HepG2 (cell line): ENCODE measurements around the gene SLIT1. TPM values are rescaled to one million over a fixed set of nuclear protein-coding genes. Genes with fewer than 3 reads are reported as not detected.

Source experiments
- ARID2 ChIP-seq: sonication (generic); formaldehyde crosslinking; IDR thresholded peaks from 2 replicates; pipeline ENCODE4 v1.8.1; 2022; ENCODE audit warnings: mild to moderate bottlenecking, missing genetic modification reagents, borderline replicate concordance
- CCDC6 ChIP-seq: sonication (generic); formaldehyde crosslinking; IDR thresholded peaks from 2 replicates; pipeline ENCODE4 v1.8.1; 2022; ENCODE audit warnings: mild to moderate bottlenecking, missing genetic modification reagents, moderate library complexity
- CENPX ChIP-seq: sonication (generic); formaldehyde crosslinking; IDR thresholded peaks from 2 replicates; pipeline ENCODE4 v1.9.0; 2021; ENCODE audit warnings: mild to moderate bottlenecking, missing genetic modification reagents, moderate library complexity
- HOXA5 ChIP-seq: sonication (generic); formaldehyde crosslinking; IDR thresholded peaks from 2 replicates; pipeline ENCODE4 v1.4.0; 2020; ENCODE audit warnings: missing genetic modification reagents
- IRF2 ChIP-seq: IDR thresholded peaks from 2 replicates; pipeline ENCODE4 v1.6.1; 2018; ENCODE audit warnings: missing genetic modification reagents, missing compliant biosample characterization
- KLF11 ChIP-seq: IDR thresholded peaks from 2 replicates; pipeline ENCODE4 v1.6.1; 2016; ENCODE audit warnings: missing compliant biosample characterization
- MAF1 ChIP-seq: sonication (generic); formaldehyde crosslinking; IDR thresholded peaks from 2 replicates; pipeline ENCODE4 v1.5.0; 2020; ENCODE audit warnings: missing genetic modification reagents, borderline replicate concordance
- MAFK ChIP-seq, 2 experiments: IDR thresholded peaks in 1 of 2; conservative IDR thresholded peaks in 1 of 2; 2 replicates each; pipeline ENCODE4 v1.6.1; 2011; ENCODE audit warnings: improper control_type of control experiment in 2 of 2, low read length in 2 of 2
- MTA1 ChIP-seq: sonication (generic); formaldehyde crosslinking; IDR thresholded peaks from 2 replicates; pipeline ENCODE4 v1.4.0; 2020; ENCODE audit warnings: missing genetic modification reagents, mild to moderate bottlenecking, borderline replicate concordance
- MZF1 ChIP-seq: sonication (generic); formaldehyde crosslinking; IDR thresholded peaks from 2 replicates; pipeline ENCODE4 v1.8.1; 2023; ENCODE audit warnings: mild to moderate bottlenecking, missing genetic modification reagents, borderline replicate concordance
- NFIB ChIP-seq: sonication (generic); formaldehyde crosslinking; IDR thresholded peaks from 2 replicates; pipeline ENCODE4 v1.9.0; 2021; ENCODE audit warnings: missing genetic modification reagents, mild to moderate bottlenecking, borderline replicate concordance
- RBM22 ChIP-seq: fragments of 200-400 bp; formaldehyde crosslinking; optimal IDR thresholded peaks from 2 replicates; pipeline ENCODE3; 2017; ENCODE audit warnings: mild to moderate bottlenecking, low read length, moderate library complexity
- RORA ChIP-seq: sonication (generic); formaldehyde crosslinking; IDR thresholded peaks from 2 replicates; pipeline ENCODE4 v1.5.0; 2020; ENCODE audit warnings: mild to moderate bottlenecking, missing genetic modification reagents, moderate library complexity
- STAG1 ChIP-seq: sonication (generic); formaldehyde crosslinking; IDR thresholded peaks from 2 replicates; pipeline ENCODE4 v1.4.0; 2020; ENCODE audit warnings: missing genetic modification reagents
- ZBTB38 ChIP-seq: sonication (generic); formaldehyde crosslinking; IDR thresholded peaks from 2 replicates; pipeline ENCODE4 v1.5.1; 2020; ENCODE audit warnings: mild to moderate bottlenecking, missing genetic modification reagents
- ZC3H4 ChIP-seq: sonication (generic); formaldehyde crosslinking; IDR thresholded peaks from 2 replicates; pipeline ENCODE4 v1.4.0; 2020; ENCODE audit warnings: missing genetic modification reagents, borderline replicate concordance
- ZFP37 ChIP-seq: sonication (generic); formaldehyde crosslinking; IDR thresholded peaks from 2 replicates; pipeline ENCODE4 v1.4.0; 2020; ENCODE audit warnings: missing genetic modification reagents, borderline replicate concordance
- ZMYM3 ChIP-seq: sonication (generic); formaldehyde crosslinking; IDR thresholded peaks from 2 replicates; pipeline ENCODE4 v1.5.1; 2020; ENCODE audit warnings: mild to moderate bottlenecking, missing genetic modification reagents
- ZNF329 ChIP-seq: sonication (generic); formaldehyde crosslinking; IDR thresholded peaks from 2 replicates; pipeline ENCODE4 v1.9.0; 2021; ENCODE audit warnings: low read depth, mild to moderate bottlenecking, missing genetic modification reagents
- ZNF496 ChIP-seq: sonication (generic); formaldehyde crosslinking; IDR thresholded peaks from 2 replicates; pipeline ENCODE4 v1.8.1; 2023; ENCODE audit warnings: mild to moderate bottlenecking, moderate library complexity, missing genetic modification reagents; ENCODE audit not compliant: insufficient replicate concordance
- ZNF563 ChIP-seq: sonication (generic); formaldehyde crosslinking; IDR thresholded peaks from 2 replicates; pipeline ENCODE4 v1.8.0; 2022; ENCODE audit warnings: mild to moderate bottlenecking, moderate library complexity, missing genetic modification reagents
- ZNF614 ChIP-seq: IDR thresholded peaks from 2 replicates; pipeline ENCODE4 v1.6.1; 2018; ENCODE audit warnings: missing biosample characterization, missing genetic modification reagents, inconsistent platforms, borderline replicate concordance
- ZNF724P ChIP-seq: sonication (generic); formaldehyde crosslinking; IDR thresholded peaks from 2 replicates; pipeline ENCODE4 v1.8.0; 2022; ENCODE audit warnings: missing genetic modification reagents, borderline replicate concordance
- polyA plus RNA-seq, 8 experiments: library from polyadenylated mRNA; depleted of rRNA in 3 of 8; stranded (reverse) in 7 of 8; unstranded in 1 of 8; fragments of >200 nt; fragmentation: Illumina TruSeq in 4 of 8; extraction: Trizol in 4 of 8; gene quantifications; 2 replicates each; pipeline versions ENCODE4 v1.2.1 to v1.2.3, GENCODE V29; 2011 to 2016; ENCODE audit warnings: low read depth in 4 of 8, missing spikeins in 1 of 8, mixed read lengths in 1 of 8; ENCODE audit not compliant: insufficient read depth in 1 of 8
- total RNA-seq, 5 experiments: library from RNA; depleted of rRNA; stranded (reverse); fragments of >200 nt; fragmentation: Illumina TruSeq; extraction: Trizol; gene quantifications; 2 replicates each; pipeline ENCODE4 v1.2.3, GENCODE V29; 2016; ENCODE audit warnings: low read depth in 1 of 5
- TF ChIP-seq, protein P1 (sequence below): sonication (generic); formaldehyde crosslinking; IDR thresholded peaks from 2 replicates; pipeline ENCODE4 v1.5.0; 2020; ENCODE audit warnings: missing genetic modification reagents, mild to moderate bottlenecking, borderline replicate concordance
- TF ChIP-seq, protein P2 (sequence below): IDR thresholded peaks from 2 replicates; pipeline ENCODE4 v1.6.1; 2018; ENCODE audit warnings: missing genetic modification reagents
- TF ChIP-seq, protein P3 (sequence below): sonication (generic); formaldehyde crosslinking; IDR thresholded peaks from 2 replicates; pipeline ENCODE4 v1.4.0; 2020; ENCODE audit warnings: missing genetic modification reagents
- TF ChIP-seq, protein P4 (sequence below): sonication (generic); formaldehyde crosslinking; conservative IDR thresholded peaks from 2 replicates; pipeline ENCODE4 v1.8.1; 2023; ENCODE audit warnings: missing genetic modification reagents

Gene SLIT1
- total and polyA plus RNA-seq, 2 of the 13 experiments (the other 11 are each of a cell fraction or from before 2014, with no cell fraction given), result 0.09 to 0.33 TPM

GRCh38 chr10:97138174-97138573 lies 47.6 kb downstream of the SLIT1 start (continued):
- no peak for TF ChIP-seq MZF1 (CRISPR knock-in tag)
- TF ChIP-seq MAFK (conservative IDR thresholded peaks at IDR 0.05 in 1 of 2, IDR thresholded peaks at IDR 0.05 in 1 of 2; ENCODE audit: low read length in 2 of 2), result no peak
- TF ChIP-seq ZNF614 (CRISPR knock-in tag), result peak; percentile 47; the same call in 1 of the 2 replicates
- TF ChIP-seq CCDC6 (CRISPR knock-in tag), result no peak
- no peak for TF ChIP-seq KLF11 (CRISPR knock-in tag)
- no peak for TF ChIP-seq ZNF496 (CRISPR knock-in tag)
- no peak for TF ChIP-seq RBM22
- no peak for TF ChIP-seq HOXA5
- TF ChIP-seq ZNF563 (CRISPR knock-in tag), result no peak
- TF ChIP-seq ZFP37 (CRISPR knock-in tag), result no peak
- TF ChIP-seq RORA (CRISPR knock-in tag), result no peak
- no peak for TF ChIP-seq NFIB (CRISPR knock-in tag)
- TF ChIP-seq, protein P1, sequence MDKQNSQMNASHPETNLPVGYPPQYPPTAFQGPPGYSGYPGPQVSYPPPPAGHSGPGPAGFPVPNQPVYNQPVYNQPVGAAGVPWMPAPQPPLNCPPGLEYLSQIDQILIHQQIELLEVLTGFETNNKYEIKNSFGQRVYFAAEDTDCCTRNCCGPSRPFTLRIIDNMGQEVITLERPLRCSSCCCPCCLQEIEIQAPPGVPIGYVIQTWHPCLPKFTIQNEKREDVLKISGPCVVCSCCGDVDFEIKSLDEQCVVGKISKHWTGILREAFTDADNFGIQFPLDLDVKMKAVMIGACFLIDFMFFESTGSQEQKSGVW (CRISPR knock-in tag), result no peak
- 0 out of 2 replicates have a peak, but pooled peaks have one; percentile 22 for TF ChIP-seq ZMYM3 (CRISPR knock-in tag)
- TF ChIP-seq ZC3H4 (CRISPR knock-in tag), result no peak
- no peak for TF ChIP-seq MTA1 (CRISPR knock-in tag)
- TF ChIP-seq, protein P2, sequence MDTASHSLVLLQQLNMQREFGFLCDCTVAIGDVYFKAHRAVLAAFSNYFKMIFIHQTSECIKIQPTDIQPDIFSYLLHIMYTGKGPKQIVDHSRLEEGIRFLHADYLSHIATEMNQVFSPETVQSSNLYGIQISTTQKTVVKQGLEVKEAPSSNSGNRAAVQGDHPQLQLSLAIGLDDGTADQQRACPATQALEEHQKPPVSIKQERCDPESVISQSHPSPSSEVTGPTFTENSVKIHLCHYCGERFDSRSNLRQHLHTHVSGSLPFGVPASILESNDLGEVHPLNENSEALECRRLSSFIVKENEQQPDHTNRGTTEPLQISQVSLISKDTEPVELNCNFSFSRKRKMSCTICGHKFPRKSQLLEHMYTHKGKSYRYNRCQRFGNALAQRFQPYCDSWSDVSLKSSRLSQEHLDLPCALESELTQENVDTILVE, result no peak
- TF ChIP-seq, protein P3, sequence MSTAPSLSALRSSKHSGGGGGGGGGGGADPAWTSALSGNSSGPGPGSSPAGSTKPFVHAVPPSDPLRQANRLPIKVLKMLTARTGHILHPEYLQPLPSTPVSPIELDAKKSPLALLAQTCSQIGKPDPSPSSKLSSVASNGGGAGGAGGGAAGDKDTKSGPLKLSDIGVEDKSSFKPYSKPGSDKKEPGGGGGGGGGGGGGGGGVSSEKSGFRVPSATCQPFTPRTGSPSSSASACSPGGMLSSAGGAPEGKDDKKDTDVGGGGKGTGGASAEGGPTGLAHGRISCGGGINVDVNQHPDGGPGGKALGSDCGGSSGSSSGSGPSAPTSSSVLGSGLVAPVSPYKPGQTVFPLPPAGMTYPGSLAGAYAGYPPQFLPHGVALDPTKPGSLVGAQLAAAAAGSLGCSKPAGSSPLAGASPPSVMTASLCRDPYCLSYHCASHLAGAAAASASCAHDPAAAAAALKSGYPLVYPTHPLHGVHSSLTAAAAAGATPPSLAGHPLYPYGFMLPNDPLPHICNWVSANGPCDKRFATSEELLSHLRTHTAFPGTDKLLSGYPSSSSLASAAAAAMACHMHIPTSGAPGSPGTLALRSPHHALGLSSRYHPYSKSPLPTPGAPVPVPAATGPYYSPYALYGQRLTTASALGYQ (CRISPR knock-in tag), result no peak
- TF ChIP-seq MAF1, result no peak
- TF ChIP-seq ZNF724P (CRISPR knock-in tag), result no peak
- peak; percentile 93 for TF ChIP-seq ZBTB38
- TF ChIP-seq, protein P4, sequence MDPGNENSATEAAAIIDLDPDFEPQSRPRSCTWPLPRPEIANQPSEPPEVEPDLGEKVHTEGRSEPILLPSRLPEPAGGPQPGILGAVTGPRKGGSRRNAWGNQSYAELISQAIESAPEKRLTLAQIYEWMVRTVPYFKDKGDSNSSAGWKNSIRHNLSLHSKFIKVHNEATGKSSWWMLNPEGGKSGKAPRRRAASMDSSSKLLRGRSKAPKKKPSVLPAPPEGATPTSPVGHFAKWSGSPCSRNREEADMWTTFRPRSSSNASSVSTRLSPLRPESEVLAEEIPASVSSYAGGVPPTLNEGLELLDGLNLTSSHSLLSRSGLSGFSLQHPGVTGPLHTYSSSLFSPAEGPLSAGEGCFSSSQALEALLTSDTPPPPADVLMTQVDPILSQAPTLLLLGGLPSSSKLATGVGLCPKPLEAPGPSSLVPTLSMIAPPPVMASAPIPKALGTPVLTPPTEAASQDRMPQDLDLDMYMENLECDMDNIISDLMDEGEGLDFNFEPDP (CRISPR knock-in tag), result no peak
- no peak for TF ChIP-seq ARID2 (CRISPR knock-in tag)
- peak; percentile 66 for TF ChIP-seq STAG1 (CRISPR knock-in tag)
- TF ChIP-seq IRF2 (CRISPR knock-in tag), result peak; percentile 41; the same call in 1 of the 2 replicates
- no peak for TF ChIP-seq ZNF329
- no peak for TF ChIP-seq CENPX (CRISPR knock-in tag)
